Right lobe of liver (tissue), 4 donors: Measurements from ENCODE around the gene GPC4.

Experiments used
- POLR2A ChIP-seq: fragments of 450-650 bp; IDR thresholded peaks from one replicate; pipeline ENCODE4 v1.6.1; 2017; ENCODE audit warnings: antibody characterized with exemption, mild to moderate bottlenecking
- TF ChIP-seq, protein P1 (sequence below), 4 donors: fragments of 200-600 bp in 3 of 4; fragments of 450-650 bp in 1 of 4; IDR thresholded peaks; one replicate each; pipeline versions ENCODE4 v1.5.1 to v1.8.0; 2016 to 2022; ENCODE audit warnings: antibody characterized with exemption in 4 of 4, mild to moderate bottlenecking in 2 of 4
- donor health status: DM: no; HTN: no; CAD: no.
- donor health status: DM: no; HTN: no; CAD: no.
- donor health status: DM: no; HTN: yes; CAD: no.

DNA sequence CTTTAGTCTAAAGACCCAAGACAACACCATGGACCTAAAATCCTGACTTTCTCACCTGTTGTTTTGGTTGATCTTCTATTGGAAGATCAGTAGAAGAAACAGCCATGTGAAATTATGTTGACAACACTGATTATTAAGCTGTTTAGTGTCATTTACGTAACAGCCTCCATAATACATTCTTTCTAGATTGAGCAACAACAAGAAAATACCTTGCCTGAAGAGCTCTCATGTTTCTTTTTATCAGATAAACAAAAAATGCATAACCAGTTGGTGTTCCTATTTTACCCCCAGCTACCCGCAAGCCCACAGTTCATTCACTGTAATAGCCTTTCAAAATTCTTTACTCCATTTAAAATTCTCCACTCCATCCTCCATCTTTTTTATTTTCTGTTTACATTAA is 20.5 kb downstream of the GPC4 start:
- no peak for TF ChIP-seq POLR2A
- TF ChIP-seq, protein P1, sequence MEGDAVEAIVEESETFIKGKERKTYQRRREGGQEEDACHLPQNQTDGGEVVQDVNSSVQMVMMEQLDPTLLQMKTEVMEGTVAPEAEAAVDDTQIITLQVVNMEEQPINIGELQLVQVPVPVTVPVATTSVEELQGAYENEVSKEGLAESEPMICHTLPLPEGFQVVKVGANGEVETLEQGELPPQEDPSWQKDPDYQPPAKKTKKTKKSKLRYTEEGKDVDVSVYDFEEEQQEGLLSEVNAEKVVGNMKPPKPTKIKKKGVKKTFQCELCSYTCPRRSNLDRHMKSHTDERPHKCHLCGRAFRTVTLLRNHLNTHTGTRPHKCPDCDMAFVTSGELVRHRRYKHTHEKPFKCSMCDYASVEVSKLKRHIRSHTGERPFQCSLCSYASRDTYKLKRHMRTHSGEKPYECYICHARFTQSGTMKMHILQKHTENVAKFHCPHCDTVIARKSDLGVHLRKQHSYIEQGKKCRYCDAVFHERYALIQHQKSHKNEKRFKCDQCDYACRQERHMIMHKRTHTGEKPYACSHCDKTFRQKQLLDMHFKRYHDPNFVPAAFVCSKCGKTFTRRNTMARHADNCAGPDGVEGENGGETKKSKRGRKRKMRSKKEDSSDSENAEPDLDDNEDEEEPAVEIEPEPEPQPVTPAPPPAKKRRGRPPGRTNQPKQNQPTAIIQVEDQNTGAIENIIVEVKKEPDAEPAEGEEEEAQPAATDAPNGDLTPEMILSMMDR (IDR thresholded peaks at IDR 0.05): no peak
